Activated CD8-positive, alpha-beta memory T cell treated with anti-CD3 and anti-CD28 coated beads, Interleukin-2, amount 50 U/mL, for 48 hours (primary cell): ENCODE data around the gene MARVELD2.
"Not testable (repeated sequence)": the region's sequence is repeated elsewhere in the genome, so short reads cannot be mapped to it uniquely, and the experiment has no call there.

Source experiments
- DNase-seq: peaks from one replicate; pipeline ENCODE4 v3.0.0-alpha.2; 2020

The MARVELD2 gene

GRCh38 chr5:69450527-69450926 lies 35.6 kb downstream of the MARVELD2 start:
- DNase-seq: not testable (repeated sequence)

- no peak for DNase-seq
These were observed 37.2 kb downstream of the MARVELD2 start for GRCh38 chr5:69451941-69452647.

GRCh38 chr5:69453487-69453886 lies 38.6 kb downstream of the MARVELD2 start:
- DNase-seq: not testable (repeated sequence)

- no peak for DNase-seq
These were observed 39.7 kb downstream of the MARVELD2 start for GRCh38 chr5:69454460-69455249.

GRCh38 chr5:69455428-69455988 lies 40.6 kb downstream of the MARVELD2 start:
- not testable (repeated sequence) for DNase-seq

- no peak for DNase-seq
These were observed 47.3 kb downstream of the MARVELD2 start for GRCh38 chr5:69462170-69462569.

GRCh38 chr5:69466375-69466774 lies 51.5 kb downstream of the MARVELD2 start:
- not testable (repeated sequence) for DNase-seq

- DNase-seq: no peak
These were observed 52.7 kb downstream of the MARVELD2 start for GRCh38 chr5:69467442-69468225.

- no peak for DNase-seq
These were observed 53.7 kb downstream of the MARVELD2 start for GRCh38 chr5:69468631-69469030.

GRCh38 chr5:69471516-69471915 lies 56.6 kb downstream of the MARVELD2 start:
- not testable (repeated sequence) for DNase-seq

GRCh38 chr5:69472535-69473143 lies 57.7 kb downstream of the MARVELD2 start:
- not testable (repeated sequence) for DNase-seq

- DNase-seq: no peak
These were observed 62.3 kb downstream of the MARVELD2 start for GRCh38 chr5:69477170-69477569.

GRCh38 chr5:69478296-69478695 lies 63.4 kb downstream of the MARVELD2 start:
- not testable (repeated sequence) for DNase-seq

GRCh38 chr5:69484891-69485290 lies 70.0 kb downstream of the MARVELD2 start:
- DNase-seq: no peak

GRCh38 chr5:69485471-69485870 lies 70.6 kb downstream of the MARVELD2 start:
- no peak for DNase-seq

- DNase-seq: no peak
These were observed 74.3 kb downstream of the MARVELD2 start for GRCh38 chr5:69489246-69489645.

- no peak for DNase-seq
These were observed 76.1 kb downstream of the MARVELD2 start for GRCh38 chr5:69491027-69491426.

GRCh38 chr5:69491838-69492390 lies 77.0 kb downstream of the MARVELD2 start:
- DNase-seq: no peak

- DNase-seq: peak; percentile 66
These were observed 77.5 kb downstream of the MARVELD2 start, which contains the start of gene OCLN for GRCh38 chr5:69492391-69492922. Gene OCLN (plus strand): TSS chr5:69492790. CDS start chr5:69504245, 11,455 bp downstream.

- peak; percentile 52 for DNase-seq
These were observed 78.0 kb downstream of the MARVELD2 start for GRCh38 chr5:69492923-69493395.

GRCh38 chr5:69493396-69494133 lies 78.6 kb downstream of the MARVELD2 start:
- peak; percentile 56 for DNase-seq
